WI38 (cell line): ENCODE measurements around the gene MCTP2.

Experiments used
- H3K4me3 ChIP-seq: 2 replicates; pipeline ENCODE4 v1.5.1; 2011; ENCODE audit warnings: low read depth, mild to moderate bottlenecking, control low read depth, low read length
- TF ChIP-seq, protein P1 (sequence below): IDR thresholded peaks from 2 replicates; pipeline ENCODE4 v1.5.1; 2012; ENCODE audit warnings: low read depth, mild to moderate bottlenecking, control low read depth, low read length

The MCTP2 gene

DNA sequence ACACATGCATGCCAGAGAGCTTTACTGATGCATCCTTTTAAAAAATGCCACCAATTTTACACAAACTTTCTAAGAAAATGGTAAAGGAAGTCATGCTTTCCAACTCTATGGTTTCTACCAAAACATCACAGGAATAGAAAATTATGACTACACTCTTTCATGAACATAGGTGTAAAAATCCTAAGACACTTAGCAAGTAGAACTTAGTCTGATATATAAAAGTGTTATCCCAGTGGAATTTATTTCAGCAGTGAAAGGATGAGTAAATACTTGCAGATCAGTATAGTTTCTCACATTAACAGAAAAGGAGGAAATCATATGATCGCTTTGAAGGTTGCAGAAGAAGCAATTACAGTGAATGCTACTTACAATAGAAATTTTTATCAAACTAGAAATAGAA is 43.4 kb downstream of the MCTP2 start:
- TF ChIP-seq, protein P1, sequence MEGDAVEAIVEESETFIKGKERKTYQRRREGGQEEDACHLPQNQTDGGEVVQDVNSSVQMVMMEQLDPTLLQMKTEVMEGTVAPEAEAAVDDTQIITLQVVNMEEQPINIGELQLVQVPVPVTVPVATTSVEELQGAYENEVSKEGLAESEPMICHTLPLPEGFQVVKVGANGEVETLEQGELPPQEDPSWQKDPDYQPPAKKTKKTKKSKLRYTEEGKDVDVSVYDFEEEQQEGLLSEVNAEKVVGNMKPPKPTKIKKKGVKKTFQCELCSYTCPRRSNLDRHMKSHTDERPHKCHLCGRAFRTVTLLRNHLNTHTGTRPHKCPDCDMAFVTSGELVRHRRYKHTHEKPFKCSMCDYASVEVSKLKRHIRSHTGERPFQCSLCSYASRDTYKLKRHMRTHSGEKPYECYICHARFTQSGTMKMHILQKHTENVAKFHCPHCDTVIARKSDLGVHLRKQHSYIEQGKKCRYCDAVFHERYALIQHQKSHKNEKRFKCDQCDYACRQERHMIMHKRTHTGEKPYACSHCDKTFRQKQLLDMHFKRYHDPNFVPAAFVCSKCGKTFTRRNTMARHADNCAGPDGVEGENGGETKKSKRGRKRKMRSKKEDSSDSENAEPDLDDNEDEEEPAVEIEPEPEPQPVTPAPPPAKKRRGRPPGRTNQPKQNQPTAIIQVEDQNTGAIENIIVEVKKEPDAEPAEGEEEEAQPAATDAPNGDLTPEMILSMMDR, result no peak
- no peak overlapping the region for H3K4me3 ChIP-seq

DNA sequence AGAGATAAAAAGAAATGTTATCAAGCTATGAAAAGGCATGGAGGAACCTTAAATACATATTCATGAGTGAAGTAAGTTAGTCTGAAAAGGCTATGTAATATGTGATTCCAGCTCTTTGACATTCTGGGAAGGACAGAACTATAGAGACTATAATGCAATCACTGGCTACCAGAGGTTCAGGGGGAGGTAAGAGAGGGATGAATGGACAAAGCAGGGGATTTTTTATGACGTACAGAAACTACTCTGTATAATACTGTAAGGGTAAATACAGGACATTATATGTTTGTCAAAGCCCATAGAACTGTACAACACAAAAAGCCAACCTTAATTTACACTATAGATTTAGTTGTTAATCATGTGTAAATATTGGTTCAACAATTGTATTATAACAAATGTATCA is 46.1 kb downstream of the MCTP2 start:
- no peak overlapping the region for H3K4me3 ChIP-seq
- TF ChIP-seq, protein P1, result no peak

DNA sequence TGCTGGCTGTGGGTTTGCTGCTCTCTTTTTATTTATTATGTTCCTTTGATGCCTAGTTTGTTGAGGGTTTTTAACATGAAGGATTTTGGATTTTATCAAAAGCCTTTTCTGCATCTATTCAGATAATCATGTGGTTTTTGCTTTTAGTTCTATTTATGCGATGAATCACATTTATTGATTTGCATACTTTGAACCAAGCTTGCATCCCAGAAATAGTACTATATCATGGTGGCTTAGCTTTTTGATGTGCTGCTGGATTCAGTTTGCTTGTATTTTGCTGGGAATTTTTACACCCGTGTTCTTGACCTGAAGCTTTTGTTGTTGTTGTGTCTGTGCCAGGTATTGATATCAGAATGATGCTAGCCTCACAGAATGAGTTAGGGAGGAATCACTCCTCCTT is 48.4 kb downstream of the MCTP2 start:
- TF ChIP-seq, protein P1, result no peak
- H3K4me3 ChIP-seq, result no peak overlapping the region

DNA sequence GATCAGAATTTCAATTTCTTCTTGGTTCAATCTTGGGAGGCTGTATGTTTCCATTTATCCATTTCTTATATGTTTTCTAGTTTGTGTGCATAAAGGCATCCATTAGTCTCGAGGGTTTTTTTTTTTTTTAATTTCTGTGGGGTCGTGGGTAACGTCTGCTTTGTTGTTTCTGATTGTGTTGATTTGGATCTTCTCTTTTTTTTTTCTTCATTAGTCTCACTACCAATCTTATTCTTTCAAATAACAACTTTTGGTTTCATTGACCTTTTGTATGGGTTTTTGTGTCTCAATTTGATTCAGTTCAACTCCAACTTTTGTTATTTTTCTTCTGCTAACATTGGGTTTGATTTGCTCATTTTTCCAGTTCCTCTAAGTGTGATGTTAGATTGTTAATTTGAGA is 48.9 kb downstream of the MCTP2 start:
- H3K4me3 ChIP-seq, result no peak overlapping the region
- TF ChIP-seq, protein P1, result no peak

DNA sequence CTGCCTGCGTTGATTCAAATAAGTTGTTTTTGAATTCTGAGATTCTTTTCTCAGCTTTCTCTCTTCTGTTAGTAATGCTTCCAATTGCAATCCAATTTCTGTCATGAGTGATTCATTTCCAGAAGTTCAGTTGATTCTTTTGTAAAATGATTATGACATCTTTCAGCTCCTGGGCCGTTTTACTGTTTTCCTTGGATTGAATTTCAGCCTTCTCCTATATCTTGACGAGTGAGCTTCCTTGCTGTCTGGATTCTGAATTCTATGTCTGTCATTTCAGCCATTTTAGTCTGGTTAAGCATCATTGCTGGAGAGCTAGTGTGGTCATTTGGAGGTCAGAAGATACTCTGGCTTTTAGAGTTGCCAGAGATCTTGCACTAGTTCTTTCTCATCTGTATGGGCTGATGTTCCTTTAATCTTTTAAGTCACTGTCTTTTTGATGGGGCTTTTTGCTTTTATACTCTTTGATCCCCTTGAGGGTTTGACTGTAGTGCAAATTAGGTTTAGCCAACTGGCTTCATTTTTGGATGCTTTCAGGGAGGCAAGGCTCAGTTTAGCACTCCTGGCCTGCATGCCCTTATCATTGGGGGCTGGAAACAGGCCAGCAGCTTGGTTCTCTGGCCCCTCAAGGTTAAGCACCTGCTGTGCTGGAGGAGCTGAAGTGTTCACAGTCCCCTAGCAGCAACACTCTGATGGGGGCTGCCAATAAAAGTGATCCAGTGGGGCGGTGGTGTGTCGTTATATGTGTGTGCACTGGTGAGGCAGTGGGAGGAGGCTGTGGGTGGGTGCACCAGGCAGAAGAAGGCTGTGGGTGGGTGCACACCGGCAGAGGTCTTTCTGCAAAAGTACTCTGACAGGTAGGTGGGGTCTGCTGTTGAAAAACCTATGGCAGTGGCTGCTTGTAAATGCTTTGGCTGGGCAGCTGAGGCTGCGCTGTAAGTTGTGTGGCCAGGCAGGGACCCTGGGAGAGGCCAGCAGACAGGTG is 51.2 kb downstream of the MCTP2 start:
- TF ChIP-seq, protein P1, result no peak
- H3K4me3 ChIP-seq, result no peak overlapping the region

DNA sequence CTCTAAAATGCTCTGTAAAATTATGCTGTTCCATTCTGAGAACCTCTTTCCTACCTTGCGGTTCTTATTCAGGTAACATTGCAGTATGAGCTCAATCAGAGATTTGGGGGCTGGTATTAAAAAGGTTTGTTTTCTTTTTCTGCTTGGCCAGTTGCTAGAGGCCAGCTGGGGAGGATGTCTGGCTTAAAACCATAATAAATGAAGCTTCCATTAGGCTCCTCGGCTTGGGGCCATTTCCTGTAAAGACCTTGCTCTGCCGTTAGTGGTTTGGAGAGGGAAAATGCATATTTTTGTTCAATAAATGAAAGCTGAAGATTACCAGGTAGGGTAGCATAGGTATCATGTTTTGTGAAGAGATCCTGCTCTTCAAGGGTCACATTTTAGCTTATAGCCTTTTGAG is 55.2 kb downstream of the MCTP2 start:
- TF ChIP-seq, protein P1, result no peak

DNA sequence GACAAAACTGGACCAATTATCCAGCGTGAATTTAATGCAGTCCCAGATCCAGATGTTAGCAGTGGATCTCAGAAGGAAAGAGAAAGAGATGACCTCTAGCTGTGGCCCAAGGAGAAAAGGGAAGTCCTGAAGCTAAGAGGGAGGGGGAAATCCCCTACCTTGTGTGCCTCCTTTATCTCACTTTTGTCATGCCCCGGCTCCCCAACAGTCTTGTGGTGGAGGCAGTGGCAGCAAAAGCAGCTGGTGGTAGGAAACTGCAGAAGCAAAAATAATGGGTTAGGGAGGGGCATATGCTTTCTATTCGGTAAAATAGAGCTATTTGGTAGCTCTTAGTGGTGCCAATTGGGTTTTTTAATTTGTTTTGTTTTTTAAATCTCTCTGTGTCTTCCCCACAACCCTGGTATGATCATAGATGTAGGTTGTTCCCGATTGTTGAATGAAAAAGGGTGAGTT is 56.5 kb downstream of the MCTP2 start:
- TF ChIP-seq, protein P1, result no peak
- no peak overlapping the region for H3K4me3 ChIP-seq

More for the DNA sequence above, 55.2 kb downstream of the MCTP2 start:
- no peak overlapping the region for H3K4me3 ChIP-seq
